ENCODE results near the gene SNX10. TPM values are rescaled to one million over a fixed set of nuclear protein-coding genes. Genes with fewer than 3 reads are reported as not detected.

Gene SNX10
- total RNA-seq, 2 experiments from 2014 or later: 43.1 to 44.1 TPM

- intact Hi-C loops (cut with micrococcal nuclease): no loop called here
- peaks cover 8% of the 10 kb centered on the region for H3K4me1 Mint-ChIP-seq (ENCODE audit: low read depth)
- POLR2A ChIA-PET: interaction anchor here (0.6 kb wide), 1 partner anchor 204 kb away, joined by 3 read pairs; no protein-coding TSS in a partner anchor
These were observed 51.7 kb downstream of the SNX10 start for GRCh38 chr7:26343320-26343832.

GRCh38 chr7:26343837-26344236 is 52.2 kb downstream of the SNX10 start:
- DNase-seq: no peak
- Mint-ChIP-seq H3K36me3 (peaks cover 19% of the 10 kb centered on the region), H3K4me3 (no peak overlapping the region), H3K27me3 (no peaks in the 10 kb centered on the region), H3K4me1 (ENCODE audit: low read depth) (peaks cover 8% of the 10 kb centered on the region), H3K9me3 (no peaks in the 10 kb centered on the region), H3K27ac (no peak overlapping the region)
- CTCF ChIA-PET: interaction anchor here (1.6 kb wide), 1 partner anchor 25 kb away, joined by 4 read pairs; no protein-coding TSS in a partner anchor
- POLR2A ChIA-PET: interaction anchor here (0.6 kb wide), 1 partner anchor 204 kb away, joined by 3 read pairs; no protein-coding TSS in a partner anchor
- intact Hi-C loops (cut with micrococcal nuclease): no loop called here

More at GRCh38 chr7:26343320-26343832, 51.7 kb downstream of the SNX10 start:
- no peak overlapping the region for H3K4me3 Mint-ChIP-seq
- no peak overlapping the region for H3K27ac Mint-ChIP-seq
- H3K9me3 Mint-ChIP-seq: no peaks in the 10 kb centered on the region
- H3K36me3 Mint-ChIP-seq: peaks cover 19% of the 10 kb centered on the region
- CTCF ChIA-PET: interaction anchor here (1.6 kb wide), 1 partner anchor 26 kb away, joined by 4 read pairs; no protein-coding TSS in a partner anchor
- no peak for DNase-seq
- no peaks in the 10 kb centered on the region for H3K27me3 Mint-ChIP-seq

GRCh38 chr7:26345202-26345601 is 53.5 kb downstream of the SNX10 start:
- no peaks in the 10 kb centered on the region for H3K9me3 Mint-ChIP-seq
- peaks cover 8% of the 10 kb centered on the region for H3K4me1 Mint-ChIP-seq (ENCODE audit: low read depth)
- ChIA-PET POLR2A (no interaction called here), CTCF (interaction anchor here (1.6 kb wide), 1 partner anchor 24 kb away, joined by 4 read pairs; no protein-coding TSS in a partner anchor)
- H3K27me3 Mint-ChIP-seq: no peaks in the 10 kb centered on the region
- H3K4me3 Mint-ChIP-seq: no peak overlapping the region
- intact Hi-C loops (cut with micrococcal nuclease): no loop called here
- no peak for DNase-seq
- H3K36me3 Mint-ChIP-seq: peaks cover 19% of the 10 kb centered on the region
- no peak overlapping the region for H3K27ac Mint-ChIP-seq

- Mint-ChIP-seq H3K27me3 (no peaks in the 10 kb centered on the region), H3K4me1 (ENCODE audit: low read depth) (peaks cover 4% of the 10 kb centered on the region), H3K27ac (no peak overlapping the region), H3K36me3 (peaks cover 15% of the 10 kb centered on the region), H3K4me3 (no peak overlapping the region), H3K9me3 (no peaks in the 10 kb centered on the region)
- DNase-seq: no peak
- ChIA-PET CTCF (no interaction called here), POLR2A (no interaction called here)
- intact Hi-C loops (cut with micrococcal nuclease): no loop called here
These were observed 54.2 kb downstream of the SNX10 start for GRCh38 chr7:26345837-26346236.

- Mint-ChIP-seq H3K9me3 (no peaks in the 10 kb centered on the region), H3K4me3 (no peak overlapping the region), H3K4me1 (ENCODE audit: low read depth) (peaks cover 4% of the 10 kb centered on the region), H3K27me3 (no peaks in the 10 kb centered on the region), H3K27ac (no peak overlapping the region), H3K36me3 (peaks cover 15% of the 10 kb centered on the region)
- POLR2A ChIA-PET: no interaction called here
- CTCF ChIA-PET: no interaction called here
- intact Hi-C loops (cut with micrococcal nuclease): no loop called here
- DNase-seq: no peak
These were observed 55.0 kb downstream of the SNX10 start for GRCh38 chr7:26346611-26347203.

GRCh38 chr7:26348234-26348851 is 56.7 kb downstream of the SNX10 start:
- H3K36me3 Mint-ChIP-seq: peaks cover 18% of the 10 kb centered on the region
- peaks cover 4% of the 10 kb centered on the region for H3K4me1 Mint-ChIP-seq (ENCODE audit: low read depth)

GRCh38 chr7:26349005-26349915 is 57.6 kb downstream of the SNX10 start:
- peaks cover 4% of the 10 kb centered on the region for H3K4me1 Mint-ChIP-seq (ENCODE audit: low read depth)
- H3K36me3 Mint-ChIP-seq: peaks cover 18% of the 10 kb centered on the region
- no peaks in the 10 kb centered on the region for H3K9me3 Mint-ChIP-seq
- CTCF ChIA-PET: interaction anchor here (0.7 to 1.2 kb wide), 5 partner anchors 21 to 452 kb away, joined by 3 to 4 read pairs (median 3); no protein-coding TSS in a partner anchor
- intact Hi-C loops (cut with micrococcal nuclease): no loop called here
- DNase-seq: no peak
- no peak overlapping the region for H3K27ac Mint-ChIP-seq
- POLR2A ChIA-PET: no interaction called here
- H3K27me3 Mint-ChIP-seq: no peaks in the 10 kb centered on the region
- no peak overlapping the region for H3K4me3 Mint-ChIP-seq

More at GRCh38 chr7:26348234-26348851, 56.7 kb downstream of the SNX10 start:
- Mint-ChIP-seq H3K9me3 (no peaks in the 10 kb centered on the region), H3K4me3 (no peak overlapping the region), H3K27ac (no peak overlapping the region), H3K27me3 (no peaks in the 10 kb centered on the region)
- intact Hi-C loops (cut with micrococcal nuclease): no loop called here
- no peak for DNase-seq
- ChIA-PET CTCF (interaction anchor here (0.7 to 1.2 kb wide), 4 partner anchors 22 to 451 kb away, joined by 3 to 4 read pairs (median 3); no protein-coding TSS in a partner anchor), POLR2A (interaction anchor here (0.7 kb wide), 1 partner anchor 192 kb away, joined by 3 read pairs; no protein-coding TSS in a partner anchor)

- no peak overlapping the region for H3K27ac Mint-ChIP-seq
These were observed 59.5 kb downstream of the SNX10 start for GRCh38 chr7:26351171-26351570.

GRCh38 chr7:26356229-26356628 is 64.6 kb downstream of the SNX10 start:
- DNase-seq: no peak
- ChIA-PET POLR2A (no interaction called here), CTCF (interaction anchor here (1.0 to 6.2 kb wide), 3 partner anchors 10 to 265 kb away, joined by 3 to 28 read pairs (median 4); no protein-coding TSS in a partner anchor)
- Mint-ChIP-seq H3K4me3 (no peak overlapping the region), H3K27me3 (no peaks in the 10 kb centered on the region), H3K9me3 (no peaks in the 10 kb centered on the region), H3K4me1 (ENCODE audit: low read depth) (peaks cover 4% of the 10 kb centered on the region), H3K27ac (no peak overlapping the region), H3K36me3 (peaks cover 3% of the 10 kb centered on the region)
- intact Hi-C loops (cut with micrococcal nuclease): no loop called here

More at GRCh38 chr7:26351171-26351570, 59.5 kb downstream of the SNX10 start:
- Mint-ChIP-seq H3K4me3 (no peak overlapping the region), H3K36me3 (peaks cover 17% of the 10 kb centered on the region), H3K9me3 (no peaks in the 10 kb centered on the region), H3K4me1 (ENCODE audit: low read depth) (peaks cover 4% of the 10 kb centered on the region), H3K27me3 (no peaks in the 10 kb centered on the region)
- CTCF ChIA-PET: interaction anchor here (0.5 to 0.6 kb wide), 2 partner anchors 317 to 336 kb away, joined by 3 read pairs; no protein-coding TSS in a partner anchor
- POLR2A ChIA-PET: no interaction called here
- DNase-seq: no peak
- intact Hi-C loops (cut with micrococcal nuclease): no loop called here

GRCh38 chr7:26356929-26357798 is 65.5 kb downstream of the SNX10 start:
- H3K9me3 Mint-ChIP-seq: no peaks in the 10 kb centered on the region
- CTCF ChIA-PET: interaction anchor here (1.0 to 6.2 kb wide), 3 partner anchors 9 to 266 kb away, joined by 3 to 28 read pairs (median 4); no protein-coding TSS in a partner anchor
- DNase-seq: no peak

GRCh38 chr7:26357799-26358151 is 66.1 kb downstream of the SNX10 start:
- no peak overlapping the region for H3K4me3 Mint-ChIP-seq
- H3K27me3 Mint-ChIP-seq: no peaks in the 10 kb centered on the region
- CTCF ChIA-PET: interaction anchor here (0.9 to 6.2 kb wide), 2 partner anchors 12 to 267 kb away, joined by 3 to 28 read pairs; no protein-coding TSS in a partner anchor
- peaks cover 4% of the 10 kb centered on the region for H3K4me1 Mint-ChIP-seq (ENCODE audit: low read depth)
- no peaks in the 10 kb centered on the region for H3K9me3 Mint-ChIP-seq
- peaks cover 2% of the 10 kb centered on the region for H3K36me3 Mint-ChIP-seq
- POLR2A ChIA-PET: no interaction called here
- no peak for DNase-seq
- intact Hi-C loops (cut with micrococcal nuclease): no loop called here
- no peak overlapping the region for H3K27ac Mint-ChIP-seq

More at GRCh38 chr7:26356929-26357798, 65.5 kb downstream of the SNX10 start:
- no peak overlapping the region for H3K27ac Mint-ChIP-seq
- H3K36me3 Mint-ChIP-seq: peaks cover 3% of the 10 kb centered on the region
- peaks cover 4% of the 10 kb centered on the region for H3K4me1 Mint-ChIP-seq (ENCODE audit: low read depth)
- H3K27me3 Mint-ChIP-seq: no peaks in the 10 kb centered on the region
- H3K4me3 Mint-ChIP-seq: no peak overlapping the region
- intact Hi-C loops (cut with micrococcal nuclease): no loop called here
- POLR2A ChIA-PET: no interaction called here

All from activated CD4-positive, alpha-beta memory T cell treated with anti-CD3 and anti-CD28 coated beads for 36 hours (primary cell).